HG02885 (cell line): ENCODE results near the gene TSHZ2.
"Not testable (repeated sequence)": the region's sequence is repeated elsewhere in the genome, so short reads cannot be mapped to it uniquely, and the experiment has no call there.

ENCODE experiments used
- ATAC-seq: cut with Tn5 transposase; IDR thresholded peaks from one replicate; pipeline ENCODE4 v1.9.1; 2021; ENCODE audit warnings: mild to moderate bottlenecking; ENCODE audit not compliant: unreplicated experiment, poor library complexity

The TSHZ2 gene

DNA sequence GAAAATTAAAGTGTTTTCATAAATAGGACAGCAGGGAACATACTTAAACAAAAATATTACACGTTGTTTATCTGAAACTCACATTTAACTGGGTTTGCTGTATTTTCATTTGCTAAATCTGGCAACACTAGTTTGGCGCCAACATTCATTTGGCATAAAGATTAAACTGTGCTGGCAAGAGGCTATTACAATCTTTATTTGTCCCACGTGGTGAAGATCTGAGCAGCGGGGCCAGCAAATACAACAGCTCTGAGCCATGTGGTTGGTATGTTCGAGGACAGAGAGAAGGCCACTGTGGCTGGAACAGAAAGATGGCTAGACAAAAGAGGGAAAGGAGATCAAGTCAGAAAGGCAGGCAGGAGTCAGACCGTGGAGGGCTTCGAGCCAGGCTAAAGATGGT, 387.3 kb downstream of the TSHZ2 start:
- ATAC-seq = no peak

DNA sequence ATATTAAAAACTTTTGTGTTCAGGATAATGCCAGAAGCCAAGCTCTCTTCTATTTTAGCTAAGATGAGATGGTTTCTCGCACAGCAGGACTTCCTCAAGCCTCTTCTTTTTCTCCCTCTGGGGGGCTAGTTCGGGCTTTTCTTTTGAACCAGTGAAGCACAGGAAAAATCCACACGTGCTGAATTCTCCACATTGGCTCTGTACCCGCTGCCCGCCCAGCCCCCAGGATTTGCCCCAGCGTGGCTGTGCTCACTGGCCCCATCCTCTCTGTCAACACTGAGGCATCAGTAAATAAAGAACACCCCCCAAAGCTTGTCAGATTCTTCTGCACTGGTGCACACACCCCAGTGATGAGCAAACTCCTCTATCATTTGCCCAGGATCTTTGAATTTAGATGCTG, 388.7 kb downstream of the TSHZ2 start:
- no peak for ATAC-seq

- no peak for ATAC-seq
Measured at GRCh38 chr20:53362736-53363135, 390.6 kb downstream of the TSHZ2 start.

DNA sequence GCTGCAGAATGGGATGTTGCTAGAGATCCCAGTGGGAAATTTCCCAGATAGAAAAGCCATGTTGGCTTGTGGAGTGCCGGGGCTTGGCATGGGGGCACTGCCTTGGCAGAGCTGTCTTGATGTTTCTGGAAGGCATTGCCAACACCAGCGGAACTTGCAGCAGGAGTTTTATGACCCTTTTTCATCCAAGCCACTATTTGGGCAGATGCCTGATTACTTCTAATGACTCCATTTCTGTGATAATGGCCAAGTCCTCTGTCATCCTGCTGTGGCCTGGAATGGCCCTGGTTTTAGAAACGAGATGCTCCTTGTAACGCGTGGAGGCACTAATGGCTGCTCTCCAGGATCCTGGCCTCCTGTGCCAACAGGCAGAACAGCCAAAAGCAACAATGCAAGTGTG, 392.5 kb downstream of the TSHZ2 start:
- ATAC-seq = no peak

DNA sequence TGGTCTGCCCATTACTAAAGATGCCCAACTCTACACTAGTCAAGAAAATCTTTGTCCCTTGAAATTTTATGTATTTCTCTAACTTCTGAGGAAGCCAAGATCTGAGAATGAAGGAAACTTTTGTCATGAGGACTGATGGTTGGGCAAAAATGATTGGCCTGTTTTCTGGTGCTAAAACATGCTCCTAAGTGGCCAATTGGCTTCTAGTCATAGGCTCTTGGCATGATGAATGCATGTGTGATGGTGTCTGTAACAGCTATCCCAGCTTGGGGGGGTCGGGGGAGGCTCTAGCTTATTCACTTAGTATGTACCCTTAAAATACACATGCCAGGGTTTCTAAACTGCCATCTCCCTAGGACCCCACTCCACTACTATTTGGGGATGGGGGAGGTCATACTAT, 392.9 kb downstream of the TSHZ2 start:
- no peak for ATAC-seq

DNA sequence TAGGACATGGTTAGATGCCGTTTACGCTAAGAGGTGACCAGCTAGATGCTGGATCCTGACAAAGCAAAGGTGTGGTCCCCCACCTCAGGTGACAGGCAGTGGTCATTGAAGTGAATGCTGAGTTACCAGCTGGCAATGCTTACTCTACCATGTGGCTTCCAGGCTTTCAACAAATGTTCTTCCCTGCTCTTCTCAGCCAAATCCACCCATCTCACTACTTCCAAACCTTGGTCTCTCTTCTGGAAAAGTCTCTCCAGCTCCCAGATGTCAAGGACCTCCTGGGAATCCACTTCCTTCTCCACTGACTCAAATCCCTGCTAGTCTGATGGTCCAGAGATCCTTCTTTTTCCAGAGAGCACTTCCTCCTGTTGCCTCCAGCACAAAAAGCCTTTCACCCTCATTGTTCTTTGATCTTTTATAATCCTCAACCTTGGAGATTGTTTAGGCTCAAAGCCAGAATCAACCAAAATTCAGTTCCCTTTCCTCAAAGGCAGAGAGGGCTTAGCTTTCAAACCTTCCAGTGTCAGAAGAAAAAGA, 393.4 kb downstream of the TSHZ2 start:
- ATAC-seq = no peak

DNA sequence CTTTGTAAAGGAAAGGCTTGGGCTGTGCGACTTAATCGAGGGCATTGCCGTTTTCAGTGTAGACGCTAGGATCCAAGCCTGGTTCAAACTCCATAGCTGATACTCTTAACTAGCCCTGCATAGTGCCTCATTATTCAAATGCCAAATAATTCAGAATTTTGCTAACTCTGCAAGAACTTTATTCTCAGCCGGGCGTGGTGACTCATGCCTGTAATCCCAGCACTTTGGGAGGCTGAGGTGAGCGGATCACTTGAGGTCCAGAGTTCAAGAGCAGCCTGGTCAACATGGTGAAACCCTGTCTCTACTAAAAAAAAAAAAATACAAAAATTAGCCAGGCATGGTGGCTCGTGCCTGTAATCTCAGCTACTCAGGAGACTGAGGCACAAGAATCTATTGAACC, 394.8 kb downstream of the TSHZ2 start:
- ATAC-seq = not testable (repeated sequence)

GRCh38 chr20:53369871-53370270, 397.7 kb downstream of the TSHZ2 start:
- ATAC-seq = no peak

- ATAC-seq = no peak
Measured at GRCh38 chr20:53370345-53370961, 398.3 kb downstream of the TSHZ2 start.

DNA sequence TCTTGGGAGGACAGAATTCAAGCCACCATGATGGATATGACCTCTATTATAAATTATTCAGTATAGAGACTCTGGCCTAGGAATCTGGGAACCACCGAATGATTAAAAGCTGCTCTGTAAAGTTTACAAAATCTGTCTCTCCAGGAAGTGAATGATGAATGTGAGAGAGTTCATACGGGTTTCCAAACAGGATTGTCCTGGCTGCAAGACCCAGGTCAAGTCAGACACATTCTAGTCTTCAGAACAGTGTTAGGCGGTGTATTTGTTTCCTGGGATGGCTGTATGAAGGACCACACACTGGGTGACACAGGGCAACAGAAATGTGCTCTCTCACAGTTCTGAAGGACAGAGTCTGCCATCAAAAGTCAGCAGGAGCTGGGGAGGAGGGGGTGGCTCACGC, 399.1 kb downstream of the TSHZ2 start:
- no peak for ATAC-seq

GRCh38 chr20:53376021-53376420, 403.9 kb downstream of the TSHZ2 start:
- no peak for ATAC-seq

DNA sequence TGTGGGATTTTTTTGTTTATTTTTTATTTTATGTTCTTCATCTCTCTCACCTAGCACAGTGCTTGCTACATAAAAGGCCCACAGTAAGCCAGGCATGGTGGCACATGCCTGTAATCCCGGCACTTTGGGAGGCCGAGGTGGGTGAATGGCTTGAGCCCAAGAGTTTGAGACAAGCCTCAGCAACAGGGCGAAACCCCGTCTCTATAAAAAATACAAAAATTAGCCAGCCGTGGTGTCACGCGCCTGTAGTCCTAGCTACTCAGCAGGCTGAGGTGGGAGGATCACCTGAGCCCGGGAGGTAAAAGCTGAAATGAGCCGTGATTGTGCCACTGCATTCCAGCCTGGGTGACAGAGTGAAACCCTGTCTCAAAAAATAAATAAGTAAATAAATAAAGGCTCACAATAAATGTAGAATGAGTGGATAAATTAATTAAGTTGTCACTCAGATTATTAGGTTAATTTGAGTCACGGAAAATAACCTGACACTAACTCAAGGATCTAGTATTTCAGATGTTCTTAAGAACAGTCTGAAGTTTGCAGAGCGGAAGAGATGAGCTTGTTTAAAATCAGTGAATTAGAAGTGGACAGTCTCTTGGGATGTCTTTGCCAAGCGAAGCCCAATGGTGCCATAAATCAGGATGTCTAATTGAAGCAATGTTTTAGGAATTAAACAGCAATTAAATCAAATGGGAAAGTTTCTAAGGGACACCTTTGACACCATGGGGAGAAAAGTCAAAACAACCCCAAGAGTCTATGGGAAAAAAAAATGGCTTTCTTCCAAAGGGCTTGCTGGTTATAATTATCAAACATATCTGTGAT, 407.1 kb downstream of the TSHZ2 start:
- no peak for ATAC-seq

DNA sequence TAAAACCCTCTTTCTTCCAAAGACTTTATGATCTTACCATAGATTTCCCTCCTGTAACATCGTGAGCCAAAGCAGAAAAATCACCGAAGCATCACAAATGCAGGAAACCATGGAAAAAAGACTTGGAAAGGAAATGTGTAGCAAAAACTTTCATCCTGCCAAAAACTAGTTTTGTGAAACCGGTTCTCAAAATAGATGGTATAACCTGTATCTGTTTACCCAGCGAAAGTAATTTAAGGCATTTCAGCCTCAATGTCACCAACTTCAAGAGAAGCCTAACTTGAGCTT, 407.6 kb downstream of the TSHZ2 start:
- ATAC-seq = no peak

GRCh38 chr20:53381568-53382262, 409.6 kb downstream of the TSHZ2 start:
- ATAC-seq = no peak

GRCh38 chr20:53382263-53382844, 410.2 kb downstream of the TSHZ2 start:
- no peak for ATAC-seq

GRCh38 chr20:53383916-53384315, 411.8 kb downstream of the TSHZ2 start:
- no peak for ATAC-seq

DNA sequence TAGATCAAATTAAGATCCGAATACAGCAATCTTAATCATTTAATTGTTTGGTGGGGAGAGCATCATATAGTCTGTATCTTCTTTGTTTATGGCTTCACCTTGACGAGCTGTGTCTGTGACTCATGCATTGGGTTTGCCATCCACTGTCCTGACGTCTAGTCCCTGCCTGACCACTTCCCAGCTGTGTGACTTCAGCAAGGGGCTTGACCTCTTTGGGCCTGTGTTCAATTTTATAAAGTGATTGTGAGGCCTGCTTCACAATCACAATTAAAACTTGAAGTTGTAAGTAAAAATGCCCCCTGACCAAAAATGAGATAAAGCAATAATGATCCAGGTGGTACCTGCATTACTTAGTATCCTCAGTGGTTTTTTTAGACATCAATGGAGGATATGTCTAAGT, 412.2 kb downstream of the TSHZ2 start:
- ATAC-seq = no peak

DNA sequence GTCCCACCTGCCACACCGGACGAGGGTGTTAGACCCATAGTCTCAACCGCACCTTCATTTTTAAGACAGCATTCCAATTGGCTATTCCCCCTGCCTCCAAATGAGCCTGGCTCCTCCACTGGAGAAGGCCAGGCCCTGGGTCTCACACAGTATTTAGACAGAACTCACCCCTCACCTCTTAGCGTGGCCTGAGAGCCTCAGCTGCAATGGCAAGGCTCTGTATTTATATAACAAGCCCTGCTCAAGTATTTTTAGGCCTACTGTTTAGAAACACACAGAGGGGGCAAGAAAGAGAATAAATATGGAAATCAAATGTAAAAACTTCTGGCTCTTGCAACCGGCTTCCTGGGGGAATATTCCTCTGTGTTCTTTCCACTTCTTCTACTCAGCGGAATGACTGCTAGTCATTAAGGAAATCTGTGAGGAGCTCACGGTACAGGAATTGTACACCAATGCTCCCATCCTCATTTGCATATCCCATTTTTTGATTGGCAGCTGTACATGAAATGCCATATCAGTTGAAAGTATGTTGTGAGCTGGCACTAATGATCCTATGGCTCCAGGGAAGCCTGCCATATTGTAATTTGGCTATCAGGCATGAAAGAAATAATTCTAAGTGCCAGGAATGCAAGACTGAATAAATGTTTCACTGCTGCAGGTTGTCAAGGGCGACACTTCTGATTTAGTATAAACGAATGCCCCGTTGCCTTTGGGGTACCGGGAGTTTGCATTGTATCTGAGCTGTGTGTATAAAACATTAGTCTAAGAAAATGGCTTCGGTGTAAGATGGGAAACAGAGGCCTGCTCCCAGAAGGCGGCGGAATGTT, 414.0 kb downstream of the TSHZ2 start:
- no peak for ATAC-seq

GRCh38 chr20:53387983-53388675, 416.0 kb downstream of the TSHZ2 start:
- no peak for ATAC-seq
